SK-N-SH treated with all-trans-retinoic acid at 6 μM for 48 hours (cell line): Measurements from ENCODE around the gene SRPX2.

Experiments
- PPARA ChIP-seq: fragments of 250-450 bp; sonication (Bioruptor Pico); IDR thresholded peaks from 2 replicates; pipeline ENCODE4 v1.5.0; 2020; ENCODE audit warnings: mild to moderate bottlenecking, borderline replicate concordance
- ZFP30 ChIP-seq: fragments of 450-650 bp; formaldehyde crosslinking; IDR thresholded peaks from 2 replicates; pipeline ENCODE4 v1.5.0; 2022; ENCODE audit warnings: mild to moderate bottlenecking, moderate library complexity
- TF ChIP-seq, protein P1 (sequence below): fragments of 250-450 bp; sonication (Bioruptor Pico); IDR thresholded peaks from 2 replicates; pipeline ENCODE4 v1.8.0; 2020; ENCODE audit warnings: mild to moderate bottlenecking, moderate library complexity, borderline replicate concordance

- no peak for TF ChIP-seq PPARA (CRISPR knock-in tag)
- no peak for TF ChIP-seq ZFP30 (CRISPR knock-in tag)
- TF ChIP-seq, protein P1, sequence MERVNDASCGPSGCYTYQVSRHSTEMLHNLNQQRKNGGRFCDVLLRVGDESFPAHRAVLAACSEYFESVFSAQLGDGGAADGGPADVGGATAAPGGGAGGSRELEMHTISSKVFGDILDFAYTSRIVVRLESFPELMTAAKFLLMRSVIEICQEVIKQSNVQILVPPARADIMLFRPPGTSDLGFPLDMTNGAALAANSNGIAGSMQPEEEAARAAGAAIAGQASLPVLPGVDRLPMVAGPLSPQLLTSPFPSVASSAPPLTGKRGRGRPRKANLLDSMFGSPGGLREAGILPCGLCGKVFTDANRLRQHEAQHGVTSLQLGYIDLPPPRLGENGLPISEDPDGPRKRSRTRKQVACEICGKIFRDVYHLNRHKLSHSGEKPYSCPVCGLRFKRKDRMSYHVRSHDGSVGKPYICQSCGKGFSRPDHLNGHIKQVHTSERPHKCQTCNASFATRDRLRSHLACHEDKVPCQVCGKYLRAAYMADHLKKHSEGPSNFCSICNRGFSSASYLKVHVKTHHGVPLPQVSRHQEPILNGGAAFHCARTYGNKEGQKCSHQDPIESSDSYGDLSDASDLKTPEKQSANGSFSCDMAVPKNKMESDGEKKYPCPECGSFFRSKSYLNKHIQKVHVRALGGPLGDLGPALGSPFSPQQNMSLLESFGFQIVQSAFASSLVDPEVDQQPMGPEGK (CRISPR knock-in tag): no peak
Observed at GRCh38 chrX:100647095-100647494, 3.1 kb downstream of the SRPX2 start.
